Measurements from ENCODE around the gene BLTP3A. TPM values are rescaled to one million over a fixed set of nuclear protein-coding genes. Genes with fewer than 3 reads are reported as not detected.
A peak's percentile ranks its signal among the peaks of the same experiment; 100 is the strongest.
"Not testable (repeated sequence)": the region's sequence is repeated elsewhere in the genome, so short reads cannot be mapped to it uniquely, and the experiment has no call there.

The BLTP3A gene
- total and polyA plus RNA-seq, 3 donors from 2014 or later: 34.6 to 44.1 (median 37.0) TPM

- DNase-seq: no peak
- Histone ChIP-seq H3K36me3 (ENCODE audit: low read depth, missing control alignments) (no peaks in the 10 kb centered on the region), H3K9me3 (no peaks in the 10 kb centered on the region), H3K4me1 (peaks cover 5% of the 10 kb centered on the region), H3K27ac (peak overlapping the region; percentile 77 to 91), H3K27me3 (no peaks in the 10 kb centered on the region), H3K4me3 (peak overlapping the region; percentile 63 to 75)
- intact Hi-C loops (cut with DNase I; ENCODE audit: low total_unique reads): loop anchor here (5.0 kb wide), 1 partner anchor 60 kb away; the partner anchor contains the start of gene ILRUN
- 3 to 7% methylated on average over 11 of the region's 11 CpGs for WGBS, 2 donors
- no peak for TF ChIP-seq POLR2A (IDR thresholded peaks at IDR 0.05)
- TF ChIP-seq, protein P1, sequence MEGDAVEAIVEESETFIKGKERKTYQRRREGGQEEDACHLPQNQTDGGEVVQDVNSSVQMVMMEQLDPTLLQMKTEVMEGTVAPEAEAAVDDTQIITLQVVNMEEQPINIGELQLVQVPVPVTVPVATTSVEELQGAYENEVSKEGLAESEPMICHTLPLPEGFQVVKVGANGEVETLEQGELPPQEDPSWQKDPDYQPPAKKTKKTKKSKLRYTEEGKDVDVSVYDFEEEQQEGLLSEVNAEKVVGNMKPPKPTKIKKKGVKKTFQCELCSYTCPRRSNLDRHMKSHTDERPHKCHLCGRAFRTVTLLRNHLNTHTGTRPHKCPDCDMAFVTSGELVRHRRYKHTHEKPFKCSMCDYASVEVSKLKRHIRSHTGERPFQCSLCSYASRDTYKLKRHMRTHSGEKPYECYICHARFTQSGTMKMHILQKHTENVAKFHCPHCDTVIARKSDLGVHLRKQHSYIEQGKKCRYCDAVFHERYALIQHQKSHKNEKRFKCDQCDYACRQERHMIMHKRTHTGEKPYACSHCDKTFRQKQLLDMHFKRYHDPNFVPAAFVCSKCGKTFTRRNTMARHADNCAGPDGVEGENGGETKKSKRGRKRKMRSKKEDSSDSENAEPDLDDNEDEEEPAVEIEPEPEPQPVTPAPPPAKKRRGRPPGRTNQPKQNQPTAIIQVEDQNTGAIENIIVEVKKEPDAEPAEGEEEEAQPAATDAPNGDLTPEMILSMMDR (IDR thresholded peaks at IDR 0.05): no peak
Measured at GRCh38 chr6:34757687-34758274, 34.1 kb upstream of the BLTP3A start.

DNA sequence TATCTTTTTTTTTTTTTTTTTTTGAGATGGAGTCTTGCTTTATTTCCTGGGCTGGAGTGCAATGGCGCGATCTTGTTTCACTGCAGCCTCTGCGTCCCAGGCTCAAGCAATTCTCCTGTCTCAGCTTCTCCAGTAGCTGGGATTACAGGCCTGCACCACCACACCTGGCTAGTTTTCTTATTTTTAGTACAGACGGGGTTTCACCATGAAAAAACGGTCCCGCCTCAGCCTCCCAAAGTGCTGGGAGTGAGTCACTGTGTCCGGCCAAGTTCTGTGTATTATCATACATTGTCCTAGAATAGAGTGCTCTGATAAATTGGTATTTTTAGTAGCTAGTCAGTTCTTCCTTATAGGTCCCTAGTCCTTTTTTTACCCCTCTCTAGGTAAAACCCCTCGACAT lies 31.8 kb upstream of the BLTP3A start:
- Histone ChIP-seq H3K27me3 (no peaks in the 10 kb centered on the region), H3K4me1 (peaks cover 5% of the 10 kb centered on the region), H3K9me3 (no peaks in the 10 kb centered on the region), H3K4me3 (no peak overlapping the region), H3K36me3 (ENCODE audit: low read depth, missing control alignments) (no peaks in the 10 kb centered on the region), H3K27ac (no peak overlapping the region)
- no peak for DNase-seq
- intact Hi-C loops (cut with DNase I; ENCODE audit: low total_unique reads): no loop called here
- 83 to 92% methylated on average over 8 of the region's 8 CpGs for WGBS, 2 donors
- TF ChIP-seq, protein P1 (IDR thresholded peaks at IDR 0.05): no peak
- TF ChIP-seq POLR2A (IDR thresholded peaks at IDR 0.05): no peak

DNA sequence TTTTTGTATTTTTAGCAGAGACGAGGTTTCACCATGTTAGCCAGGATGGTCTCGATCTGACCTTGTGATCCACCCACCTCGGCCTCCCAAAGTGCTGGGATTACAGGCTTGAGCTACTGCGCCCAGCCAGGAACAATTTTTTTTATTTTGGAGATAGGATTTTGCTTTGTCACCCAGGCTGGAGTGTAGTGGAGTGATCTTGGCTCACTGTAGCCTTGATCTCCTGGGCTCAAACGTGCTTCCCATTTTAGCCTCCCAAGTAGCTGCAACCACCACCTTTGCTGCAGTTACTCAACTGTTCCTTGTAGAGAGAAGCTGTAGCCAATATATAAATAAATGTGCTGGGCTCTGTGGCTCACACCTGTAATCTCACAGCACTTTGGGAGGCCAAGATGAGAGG lies 30.2 kb upstream of the BLTP3A start:
- H3K4me1 ChIP-seq; intact Hi-C loops (cut with DNase I; ENCODE audit: low total_unique reads); H3K9me3 ChIP-seq; DNase-seq; H3K4me3 ChIP-seq; H3K27ac ChIP-seq; H3K27me3 ChIP-seq; H3K36me3 ChIP-seq (ENCODE audit: low read depth, missing control alignments): not testable (repeated sequence)
- WGBS, 2 donors: 71 to 83% methylated on average over 5 of the region's 5 CpGs

- no peak for DNase-seq
- intact Hi-C loops (cut with DNase I; ENCODE audit: low total_unique reads): no loop called here
- H3K4me1 ChIP-seq: no peaks in the 10 kb centered on the region
- no peak overlapping the region for H3K4me3 ChIP-seq
- H3K36me3 ChIP-seq (ENCODE audit: low read depth, missing control alignments): no peaks in the 10 kb centered on the region
- TF ChIP-seq POLR2A (IDR thresholded peaks at IDR 0.05): no peak
- TF ChIP-seq, protein P1 (IDR thresholded peaks at IDR 0.05): no peak
- H3K27ac ChIP-seq: no peak overlapping the region
- WGBS, 2 donors: 93 to 95% methylated on average over 1 of the region's 1 CpG
- H3K9me3 ChIP-seq: no peaks in the 10 kb centered on the region
- H3K27me3 ChIP-seq: no peaks in the 10 kb centered on the region
Measured at GRCh38 chr6:34768148-34768547, 23.7 kb upstream of the BLTP3A start.

- H3K9me3 ChIP-seq: no peaks in the 10 kb centered on the region
- WGBS, 2 donors: 81 to 82% methylated on average over 1 of the region's 1 CpG
- intact Hi-C loops (cut with DNase I; ENCODE audit: low total_unique reads): no loop called here
- H3K27ac ChIP-seq: no peak overlapping the region
- no peaks in the 10 kb centered on the region for H3K27me3 ChIP-seq
- H3K36me3 ChIP-seq (ENCODE audit: low read depth, missing control alignments): no peaks in the 10 kb centered on the region
- no peak overlapping the region for H3K4me3 ChIP-seq
- DNase-seq: no peak
- no peaks in the 10 kb centered on the region for H3K4me1 ChIP-seq
- TF ChIP-seq, protein P1 (IDR thresholded peaks at IDR 0.05): no peak
- TF ChIP-seq POLR2A (IDR thresholded peaks at IDR 0.05): no peak
Measured at GRCh38 chr6:34771727-34772126, 20.2 kb upstream of the BLTP3A start.
